Left cardiac atrium (tissue), 4 donors: ENCODE data around the gene SFXN4. TPM values are rescaled to one million over a fixed set of nuclear protein-coding genes. Genes with fewer than 3 reads are reported as not detected.
"Not testable (repeated sequence)": the region's sequence is repeated elsewhere in the genome, so short reads cannot be mapped to it uniquely, and the experiment has no call there.

ENCODE experiments used
- ATAC-seq, 2 donors: fragments of 200-7000 bp; cut with Tn5 transposase; one replicate each; pipeline ENCODE4 v1.9.1; 2020; ENCODE audit warnings: mild to moderate bottlenecking in 2 of 2, moderate library complexity in 2 of 2
- DNase-seq: peaks from one replicate; pipeline ENCODE4 v3.0.0-alpha.2; 2020
- intact Hi-C, 2 donors: fragments of 100-400 bp; cut with DNase I; formaldehyde crosslinking; loops; one replicate each; pipeline versions ENCODE4 v1.14.1 to v1.15.1; 2022 to 2023
- total RNA-seq, 2 donors: library from RNA; stranded (reverse); fragmentation: NEBNext Ultra II Directional; extraction: Animal tissue kit (Norgen Biotek cat#: 25700); gene quantifications; one replicate each; pipeline ENCODE4 v1.2.1, GENCODE V29; 2021
- donor health status: DM: no; HTN: yes; CAD: no.
- donor health status: DM: no; HTN: yes; CAD: no; lungs with severe emphysema.
- donor health status: DM: yes; HTN: yes; CAD: no.
- donor health status: Dilated cardiomyopathy.

The SFXN4 gene
- total RNA-seq, 2 donors from 2014 or later: 34.7 to 36.8 TPM

DNA sequence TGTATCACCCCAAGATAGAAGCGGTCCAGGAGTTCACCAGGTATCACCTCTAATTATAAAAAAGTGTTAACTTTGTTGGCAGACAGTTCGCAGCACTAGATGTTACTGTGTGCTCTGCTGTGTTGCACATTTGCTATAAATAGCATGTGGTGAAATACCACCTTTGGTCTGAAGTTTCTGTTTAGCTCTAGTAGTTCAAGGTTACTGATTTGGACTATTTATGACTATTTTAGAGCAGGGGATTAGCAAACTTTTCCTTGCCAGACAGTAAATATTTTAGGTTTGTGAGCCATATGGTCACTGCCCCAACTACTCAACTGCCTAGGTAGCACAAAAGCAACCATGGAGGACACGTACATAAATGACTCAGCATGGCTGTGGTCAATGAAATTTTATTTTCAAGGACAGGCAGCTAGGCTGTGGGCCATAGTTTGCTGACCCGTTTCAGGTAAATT lies 45.1 kb downstream of the SFXN4 start:
- ATAC-seq (peak; percentile 71), DNase-seq (no peak)
- intact Hi-C loops: no loop called here

DNA sequence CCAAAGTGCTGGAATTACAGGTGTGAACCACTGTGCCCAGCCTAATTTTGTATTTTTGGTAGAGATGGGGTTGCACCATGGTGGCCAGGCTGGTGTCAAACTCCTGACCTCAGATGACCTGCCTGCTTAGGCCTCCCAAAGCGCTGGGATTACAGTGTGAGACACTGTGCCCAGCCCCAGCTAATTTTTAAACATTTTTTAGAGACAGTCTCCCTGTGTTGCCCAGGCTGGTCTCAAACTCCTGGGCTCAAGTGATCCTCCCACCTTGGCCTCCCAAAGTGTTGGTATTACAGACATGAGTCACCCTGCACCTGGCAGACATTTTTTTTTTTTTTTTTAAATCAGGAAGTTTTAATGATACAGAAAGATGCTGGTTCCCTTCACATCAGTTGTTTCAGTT lies 46.1 kb downstream of the SFXN4 start:
- DNase-seq (no peak), ATAC-seq (no peak)
- intact Hi-C loops: no loop called here

DNA sequence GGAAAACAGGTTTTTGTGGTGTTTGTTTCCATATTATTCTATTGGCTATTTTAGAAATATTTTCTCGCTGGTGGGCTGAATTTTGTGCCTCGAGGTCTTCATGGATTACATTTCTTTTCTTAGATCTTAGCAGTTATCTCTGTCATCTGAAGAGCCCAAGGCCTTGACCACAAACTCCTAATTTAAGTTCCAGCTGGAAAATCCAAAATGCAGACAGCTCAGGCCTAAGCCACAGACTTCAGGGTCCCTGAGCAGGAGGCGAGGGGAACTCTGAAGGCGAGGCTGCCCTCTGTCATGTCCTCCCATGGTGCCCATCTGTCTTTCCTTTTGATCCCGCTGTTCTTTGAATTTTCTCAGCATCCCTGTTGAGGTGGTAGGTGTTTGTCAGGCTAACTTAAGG lies 47.3 kb downstream of the SFXN4 start:
- ATAC-seq: no peak
- DNase-seq: no peak
- intact Hi-C loops: no loop called here

DNA sequence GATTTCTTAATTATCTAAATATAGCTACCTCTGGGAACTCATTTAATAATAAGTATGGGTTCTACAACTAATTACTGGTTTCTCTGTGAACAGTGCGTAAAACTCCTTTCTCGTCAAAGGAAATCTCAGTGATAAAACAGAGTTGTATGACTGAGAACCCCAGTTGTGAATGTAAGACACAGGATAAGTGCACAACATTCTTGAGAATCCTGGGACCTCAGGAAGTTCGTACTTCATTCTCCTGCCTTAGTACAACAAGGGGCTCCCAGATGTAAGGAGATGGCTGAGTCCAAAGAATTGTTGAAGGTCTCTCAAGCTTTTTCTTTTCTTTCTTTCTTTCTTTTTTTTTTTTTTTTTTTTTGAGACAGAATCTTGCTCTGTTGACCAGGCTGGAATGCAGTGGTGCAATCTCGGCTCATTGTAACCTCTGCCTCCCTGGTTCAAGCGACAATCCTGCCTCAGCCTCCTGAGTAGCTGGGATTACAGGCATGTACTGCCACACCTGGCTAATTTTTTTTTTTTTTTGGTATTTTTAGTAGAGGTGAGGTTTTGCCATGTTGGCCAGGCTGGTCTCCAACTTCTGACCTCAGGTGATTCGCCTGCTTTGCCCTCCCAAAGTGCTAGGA lies 49.1 kb downstream of the SFXN4 start:
- intact Hi-C loops: no loop called here
- no peak for DNase-seq
- ATAC-seq: no peak

DNA sequence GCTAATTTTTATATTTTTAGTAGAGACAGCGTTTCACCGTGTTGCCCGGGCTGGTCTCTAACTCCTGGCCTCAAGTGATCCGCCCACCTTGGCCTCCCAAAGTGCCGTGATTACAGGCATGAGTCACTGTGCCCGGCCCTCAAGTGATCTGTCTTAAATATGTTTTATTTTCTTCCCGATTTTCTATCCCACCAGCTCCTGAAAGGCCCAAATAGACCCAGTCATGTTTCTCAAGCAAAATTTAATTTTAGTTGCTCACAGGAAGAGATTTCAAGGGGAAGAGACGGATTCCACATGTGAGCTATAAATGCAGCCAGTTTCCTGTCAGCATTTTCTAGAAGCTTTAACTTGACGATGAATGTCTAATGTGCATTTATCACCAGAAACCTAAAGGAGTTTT lies 49.6 kb downstream of the SFXN4 start:
- ATAC-seq: no peak
- no peak for DNase-seq
- intact Hi-C loops: no loop called here

DNA sequence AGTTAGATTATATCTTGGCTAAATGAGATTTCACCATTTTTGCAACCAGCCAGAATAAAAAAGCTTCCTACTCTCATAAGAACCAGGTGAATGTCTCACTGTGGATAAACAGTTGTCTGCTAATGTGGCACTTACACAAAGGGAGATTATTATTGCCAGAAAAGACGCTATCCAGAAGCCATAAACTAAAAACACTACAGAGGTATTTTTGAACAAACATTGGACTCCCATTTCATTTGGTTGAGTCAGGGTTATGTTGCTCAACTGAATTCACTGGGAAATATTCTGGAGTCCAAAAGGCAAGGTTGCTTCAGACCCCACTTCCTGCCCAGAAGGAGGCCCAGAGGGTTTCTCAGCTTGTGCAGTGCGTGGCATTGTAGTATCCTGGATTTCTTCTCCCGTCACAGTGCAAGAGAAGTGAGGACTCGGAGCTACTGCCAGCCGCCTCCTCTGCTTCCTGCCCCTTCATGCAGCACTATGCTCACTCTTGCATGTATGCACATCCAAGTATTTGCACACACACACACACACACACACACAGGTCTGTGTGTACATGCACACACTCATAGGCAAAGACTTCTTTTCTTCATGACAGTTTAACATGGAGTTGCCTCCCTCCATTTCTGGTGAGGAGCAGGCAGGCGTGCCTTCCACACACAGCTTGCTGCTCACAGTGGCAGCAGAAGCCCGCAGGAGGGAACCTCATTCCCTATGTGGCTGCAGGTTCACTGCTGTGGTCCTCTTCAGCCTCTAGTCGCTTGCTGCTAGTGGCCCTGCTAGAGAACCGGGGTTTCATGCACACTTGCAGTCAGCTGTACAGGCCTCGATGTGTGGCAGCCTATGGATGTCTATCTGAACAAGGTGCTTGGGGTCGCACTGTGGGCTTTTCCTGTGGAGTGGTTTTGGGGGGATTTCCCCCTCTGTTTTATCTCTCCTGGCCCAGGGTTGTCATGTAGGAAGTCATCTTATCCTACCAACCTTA lies 51.5 kb downstream of the SFXN4 start:
- ATAC-seq (peak in 1 of 2 donors; percentile 88), DNase-seq (no peak)
- intact Hi-C loops: no loop called here

DNA sequence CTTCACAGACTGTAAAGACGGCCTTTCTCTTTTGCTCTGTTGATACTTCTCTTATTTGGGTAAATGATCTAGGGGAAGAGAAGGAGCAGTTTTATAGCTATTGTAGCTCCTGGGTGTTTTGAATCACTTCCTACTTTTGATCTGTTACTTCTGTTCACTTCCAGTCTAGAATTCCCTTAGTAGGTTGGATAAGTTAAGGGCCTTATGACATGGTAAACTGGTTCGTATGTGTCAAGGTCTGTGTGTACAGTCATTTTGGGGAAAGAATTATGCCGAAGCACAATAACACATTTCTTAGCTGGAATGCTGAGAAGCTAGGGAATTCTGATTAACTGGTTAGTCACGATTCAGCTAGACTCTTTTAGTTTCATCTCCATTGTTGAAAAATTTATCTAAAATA lies 53.5 kb downstream of the SFXN4 start:
- DNase-seq: no peak
- ATAC-seq: no peak
- intact Hi-C loops: no loop called here

DNA sequence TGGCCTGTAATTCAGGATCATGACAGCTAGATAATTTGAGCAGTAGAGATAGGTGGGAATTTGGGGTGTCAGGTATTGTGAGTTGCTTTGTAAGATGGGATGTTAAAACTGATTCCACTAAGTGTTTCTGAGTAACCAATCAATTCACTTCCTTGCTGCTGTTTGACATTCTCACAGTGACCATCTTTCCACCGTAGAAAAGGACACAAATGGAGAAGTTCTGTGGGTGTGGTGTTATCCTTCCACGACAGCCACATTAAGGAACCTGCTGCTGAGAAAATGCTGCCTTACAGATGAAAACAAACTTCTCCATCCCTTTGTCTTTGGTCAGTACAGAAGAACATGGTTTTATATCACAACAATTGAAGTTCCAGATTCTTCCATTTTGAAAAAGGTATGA lies 57.7 kb downstream of the SFXN4 start:
- intact Hi-C loops, DNase-seq, ATAC-seq: not testable (repeated sequence)

DNA sequence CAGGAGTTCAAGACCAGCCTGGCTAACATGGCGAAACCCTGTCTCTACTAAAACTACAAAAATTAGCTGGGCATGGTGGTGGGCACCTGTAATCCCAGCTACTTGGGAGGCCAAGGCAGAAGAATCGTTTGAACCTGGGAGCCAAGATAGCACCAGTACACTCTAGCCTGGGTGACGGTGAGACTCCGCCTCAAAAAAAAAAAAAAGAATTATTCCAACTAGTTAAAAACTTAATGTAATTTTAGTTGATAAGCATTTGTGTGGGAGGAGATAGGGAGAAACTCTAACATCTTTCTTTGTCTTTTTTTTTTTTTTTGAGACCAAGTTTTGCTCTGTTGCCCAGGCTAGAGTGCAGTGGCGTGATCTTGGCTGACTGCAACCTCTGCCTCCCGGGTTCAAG lies 58.4 kb downstream of the SFXN4 start:
- DNase-seq, intact Hi-C loops, ATAC-seq: not testable (repeated sequence)

DNA sequence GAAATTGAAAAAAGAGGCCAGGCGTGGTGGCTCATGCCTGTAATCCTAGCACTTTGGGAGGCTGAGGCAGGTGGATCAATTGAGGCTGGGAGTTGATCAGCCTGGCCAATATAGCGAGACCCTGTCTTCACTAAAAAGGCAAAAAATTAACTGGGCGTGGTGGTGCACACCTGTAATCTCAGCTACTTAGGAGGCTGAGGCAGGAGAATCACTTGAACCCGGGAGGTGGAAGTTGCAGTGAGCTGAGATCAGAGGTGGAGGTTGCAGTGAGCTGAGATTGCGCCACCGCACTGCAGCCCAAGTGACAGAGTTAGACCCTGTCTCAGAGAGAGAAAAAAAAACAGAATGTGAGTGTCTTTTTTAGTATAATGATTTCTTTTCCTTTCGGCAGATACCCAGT lies 59.6 kb downstream of the SFXN4 start:
- DNase-seq, ATAC-seq, intact Hi-C loops: not testable (repeated sequence)

DNA sequence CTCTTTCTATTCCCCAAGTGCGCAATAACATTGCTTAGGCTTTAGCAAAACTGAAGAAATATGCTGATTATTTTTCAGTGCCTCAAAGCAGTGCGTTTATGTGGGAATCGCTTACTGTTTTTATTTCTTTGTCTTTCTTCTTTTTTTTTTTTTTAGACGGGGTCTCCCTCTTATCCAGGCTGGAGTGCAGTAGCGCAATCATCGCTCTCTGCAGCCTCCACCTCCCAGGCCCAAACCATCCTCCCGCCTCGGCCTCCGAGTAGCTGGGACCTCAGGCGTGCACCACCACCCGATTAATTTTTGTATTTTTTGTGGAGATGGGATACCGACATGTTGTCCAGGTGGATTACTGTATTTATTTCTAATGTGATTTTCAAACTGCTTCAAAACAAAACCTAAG lies 60.4 kb downstream of the SFXN4 start:
- ATAC-seq (no peak), DNase-seq (no peak)
- intact Hi-C loops: no loop called here

DNA sequence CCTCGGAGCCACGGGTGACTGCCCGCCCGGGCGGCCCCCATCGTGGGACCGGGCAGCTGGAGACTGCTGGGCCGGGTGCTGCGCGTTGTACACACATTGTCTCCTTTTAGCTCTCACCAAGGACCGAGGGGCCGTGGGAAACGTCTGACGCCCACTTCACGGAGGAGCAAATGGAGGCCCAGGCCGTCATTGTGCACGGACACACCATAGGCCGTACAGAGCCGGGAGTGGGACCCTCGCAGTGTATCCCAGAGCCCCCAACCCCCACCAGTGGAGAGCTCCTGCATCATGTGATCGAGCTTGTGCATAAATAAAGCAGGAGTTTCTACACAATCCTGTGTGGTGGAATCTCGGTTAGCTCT lies 60.9 kb downstream of the SFXN4 start:
- intact Hi-C loops: no loop called here
- peak; percentile 30 for DNase-seq
- no peak for ATAC-seq

DNA sequence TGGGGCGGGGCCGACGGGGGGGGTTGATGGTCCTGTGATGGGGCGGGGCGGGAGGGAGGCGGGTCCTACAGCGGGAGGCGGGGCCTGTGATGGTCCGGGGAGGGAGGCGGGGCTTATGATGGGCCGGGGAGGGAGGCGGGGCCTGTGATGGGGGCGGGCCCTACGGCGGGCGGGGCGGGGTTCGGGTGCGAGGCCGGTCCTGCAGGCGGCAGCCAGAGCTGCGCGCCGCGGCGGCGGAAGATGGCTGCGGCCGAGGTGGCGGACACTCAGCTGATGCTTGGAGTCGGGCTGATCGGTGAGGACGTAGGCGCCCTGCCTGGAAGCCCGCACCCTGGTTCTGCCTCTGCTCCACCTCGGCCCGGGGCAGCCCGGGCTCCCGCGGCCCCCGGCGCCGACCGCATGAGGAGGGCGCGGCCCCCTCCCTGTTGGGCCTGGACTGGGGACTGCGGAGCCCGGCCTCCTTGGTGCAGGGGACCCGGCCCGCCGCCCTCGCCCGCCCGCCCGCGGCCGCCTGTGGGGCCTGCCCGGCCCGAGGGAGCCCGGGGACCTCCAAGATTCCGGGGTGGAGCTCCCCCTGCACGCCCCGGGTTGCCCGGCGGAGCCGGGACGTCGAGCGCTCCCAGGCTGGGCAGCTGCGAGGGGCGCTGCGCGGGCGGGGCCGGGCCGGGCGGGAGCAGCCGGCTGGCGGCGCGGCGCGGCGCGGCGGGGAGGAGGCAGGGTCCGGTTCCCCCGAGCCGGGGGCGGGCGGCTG lies 61.4 kb downstream of the SFXN4 start, which contains the start of gene DENND10:
DENND10 (plus strand) TSS at position 211 of the 751 bp plus-strand sequence; CDS start at position 241, 30 bp downstream.
- ATAC-seq (peak; percentile 97 to 98), DNase-seq (peak; percentile 81)
- intact Hi-C loops: no loop called here

DNA sequence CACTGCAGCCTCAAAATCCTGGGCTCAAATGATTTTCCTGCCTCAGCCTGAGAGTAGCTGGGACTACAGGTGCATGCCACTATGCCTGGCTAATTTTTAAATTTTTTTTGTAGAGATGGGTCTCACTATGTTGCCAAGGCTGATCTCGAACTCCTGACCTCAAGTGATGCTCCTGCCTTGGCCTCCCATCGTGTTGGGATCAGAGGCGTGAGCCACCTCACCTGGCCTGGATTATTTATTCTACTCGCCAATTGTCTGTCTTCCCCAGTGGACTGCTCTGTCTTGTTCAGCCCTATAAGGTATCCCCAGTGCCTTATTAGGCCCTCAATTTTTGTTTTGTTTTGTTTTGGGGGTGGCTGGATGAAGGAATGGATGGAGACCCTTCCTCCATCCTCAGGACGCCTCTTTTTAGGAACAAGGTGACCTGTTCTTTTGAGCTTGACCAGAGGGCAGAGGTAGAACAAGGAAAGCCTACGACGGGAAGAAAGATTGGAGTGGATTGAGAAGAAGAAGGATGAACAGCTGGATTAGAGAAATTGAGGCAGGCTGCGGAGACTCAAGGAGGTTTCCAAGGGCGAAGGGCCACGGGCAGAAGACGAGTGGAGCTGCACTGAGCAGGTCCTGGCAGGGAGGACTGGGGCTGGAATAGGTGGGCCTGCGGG lies 62.1 kb downstream of the SFXN4 start:
- DNase-seq (no peak), ATAC-seq (no peak)
- intact Hi-C loops: no loop called here

DNA sequence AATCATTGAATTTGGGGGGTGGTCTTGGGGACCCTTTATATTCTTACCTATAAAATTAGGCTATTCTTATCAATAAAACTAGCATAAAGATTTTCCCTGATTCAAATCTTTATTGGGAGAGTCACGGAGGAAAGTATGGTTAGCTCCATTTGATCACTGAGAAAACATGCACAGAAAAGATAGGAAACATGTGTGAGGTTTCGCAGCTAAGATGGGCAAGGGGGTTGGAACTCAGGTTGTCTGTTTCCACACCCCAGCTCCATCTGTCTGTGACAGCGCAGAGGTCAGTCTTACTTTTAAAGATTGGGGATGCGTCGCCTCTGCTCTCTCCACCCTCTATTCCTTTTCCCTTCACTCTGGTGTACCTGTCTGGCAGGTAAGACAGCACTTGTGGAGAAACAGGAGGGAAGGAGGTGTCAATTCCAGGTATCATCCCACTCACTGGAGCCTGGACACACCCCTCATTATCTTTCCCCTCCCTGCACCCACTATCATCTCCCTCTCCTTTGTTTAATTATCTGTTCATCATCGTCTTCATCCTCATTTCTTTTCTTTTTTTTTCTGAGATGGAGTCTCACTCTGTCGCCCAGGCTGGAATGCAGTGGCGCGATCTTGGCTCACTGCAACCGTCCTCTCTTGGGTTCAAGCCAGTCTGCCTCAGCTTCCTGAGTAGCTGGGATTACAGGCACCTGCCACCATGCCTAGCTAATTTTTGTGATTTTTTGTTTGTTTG lies 64.0 kb downstream of the SFXN4 start:
- ATAC-seq: no peak
- DNase-seq: no peak
- intact Hi-C loops: no loop called here

DNA sequence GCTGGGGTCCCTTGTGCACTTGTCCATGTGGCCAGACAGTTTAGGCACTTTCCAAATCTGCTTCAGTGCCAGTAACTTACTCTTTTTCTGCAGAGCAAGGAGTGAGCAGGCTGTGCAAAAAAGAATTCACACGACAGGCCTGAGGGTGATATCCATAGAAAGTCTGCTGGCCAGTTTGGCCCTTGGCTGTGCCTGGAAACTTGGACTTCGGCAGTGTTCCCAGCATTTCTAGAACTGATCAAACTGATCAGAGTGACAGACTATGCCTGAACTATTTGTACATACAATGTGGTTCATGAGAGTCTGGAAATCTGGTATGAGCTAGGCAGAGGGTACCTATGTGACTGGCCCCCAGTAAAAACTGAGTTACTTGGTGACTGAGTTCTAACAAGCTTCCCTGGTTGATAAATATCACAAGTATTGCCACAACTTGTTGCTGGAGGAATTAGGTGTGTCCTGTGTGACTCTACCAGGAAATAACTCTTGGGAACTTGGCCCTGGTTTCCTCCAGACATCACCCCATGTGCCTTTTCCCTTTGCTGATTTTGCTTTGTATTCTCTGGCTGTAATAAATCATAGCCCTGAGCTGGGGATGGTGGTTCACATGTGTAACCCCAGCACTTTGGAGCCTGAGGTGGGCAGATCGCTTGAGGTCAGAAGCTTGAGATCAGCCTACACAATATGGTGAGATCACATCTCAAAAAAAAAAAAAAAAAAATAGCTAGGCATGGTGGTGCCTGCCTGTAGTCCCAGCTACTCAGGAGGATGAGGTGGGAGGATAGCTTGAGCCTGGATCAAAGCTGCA lies 64.9 kb downstream of the SFXN4 start:
- intact Hi-C loops: no loop called here
- no peak for ATAC-seq
- no peak for DNase-seq

DNA sequence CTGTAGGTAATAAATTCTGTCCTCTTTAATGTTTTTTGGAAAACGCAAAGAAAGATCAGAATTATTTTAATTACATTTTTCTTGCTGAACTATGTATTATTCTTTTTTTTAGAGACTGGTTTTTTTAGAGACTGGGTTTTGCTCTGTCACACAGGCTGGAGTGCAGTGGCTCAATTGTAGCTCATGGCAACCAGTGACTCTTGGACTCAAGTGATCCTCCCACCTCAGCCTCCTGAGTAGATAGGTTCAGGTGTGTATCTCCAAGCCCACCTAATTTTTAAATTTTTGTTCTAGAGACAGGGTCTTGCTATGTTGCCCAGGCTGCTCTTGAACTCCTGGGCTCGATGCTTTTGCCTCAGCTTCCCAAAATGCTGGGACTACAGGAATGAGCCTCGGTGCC lies 66.9 kb downstream of the SFXN4 start:
- intact Hi-C loops: no loop called here
- no peak for DNase-seq

More for the DNA sequence above, 66.9 kb downstream of the SFXN4 start:
- no peak for ATAC-seq
